Activated CD4-positive, alpha-beta T cell treated with anti-CD3 and anti-CD28 coated beads for 36 hours (primary cell): ENCODE data around the gene SURF2. TPM values are rescaled to one million over a fixed set of nuclear protein-coding genes. Genes with fewer than 3 reads are reported as not detected.

Experiments
- ATAC-seq: fragments of 200-7000 bp; cut with Tn5 transposase; one replicate; pipeline ENCODE4 v1.10.0; 2021; ENCODE audit warnings: mild to moderate bottlenecking, moderate library complexity
- CTCF ChIA-PET: fragments of 350-600 bp; sonication (Branson Sonifier 250); formaldehyde crosslinking; loops from one replicate; lab custom pipeline; 2021; ENCODE audit warnings: antibody characterized with exemption; lab: Charles Lee
- POLR2A ChIA-PET: fragments of 350-600 bp; sonication (Branson Sonifier 250); formaldehyde crosslinking; loops from one replicate; lab custom pipeline; 2021; ENCODE audit warnings: antibody characterized with exemption, inconsistent platforms; lab: Charles Lee
- DNase-seq: peaks from one replicate; pipeline ENCODE4 v3.0.0-alpha.2; 2020
- H3K27ac Mint-ChIP-seq: one replicate; pipeline ENCODE4 v1.8.0; 2021; ENCODE audit warnings: mixed read lengths
- H3K27me3 Mint-ChIP-seq: one replicate; pipeline ENCODE4 v1.8.0; 2021; ENCODE audit warnings: mixed read lengths
- H3K36me3 Mint-ChIP-seq: one replicate; pipeline ENCODE4 v1.8.0; 2021; ENCODE audit warnings: low read depth, mixed read lengths
- H3K4me1 Mint-ChIP-seq: one replicate; pipeline ENCODE4 v1.8.0; 2021; ENCODE audit warnings: mixed read lengths
- H3K4me3 Mint-ChIP-seq: one replicate; pipeline ENCODE4 v1.8.0; 2021; ENCODE audit warnings: mild to moderate bottlenecking, moderate library complexity, mixed read lengths
- H3K9me3 Mint-ChIP-seq: one replicate; pipeline ENCODE4 v1.8.0; 2021; ENCODE audit warnings: low read depth, mixed read lengths
- intact Hi-C, 2 experiments: fragments of 100-400 bp; cut with DNase I in 1 of 2; cut with micrococcal nuclease in 1 of 2; formaldehyde crosslinking; loops; one replicate each; pipeline versions ENCODE4 v1.14.2 to v1.15.1; 2022 to 2024; cut with DNase I, micrococcal nuclease
- total RNA-seq, 2 experiments: library from RNA; stranded (reverse); gene quantifications; one replicate each; pipeline ENCODE4 v1.2.3, GENCODE V29; 2021

Gene SURF2
- total RNA-seq, 2 experiments from 2014 or later, result 17.3 to 21.8 TPM

- CTCF ChIA-PET, result interaction anchor here (0.7 to 5.4 kb wide), 2 partner anchors 12 to 19 kb away, joined by 3 to 44 read pairs; no protein-coding TSS in a partner anchor
- H3K9me3 Mint-ChIP-seq, result no peaks in the 10 kb centered on the region
- peaks cover 49% of the 10 kb centered on the region for H3K4me1 Mint-ChIP-seq
- H3K4me3 Mint-ChIP-seq, result no peak overlapping the region
- peaks cover 55% of the 10 kb centered on the region for H3K36me3 Mint-ChIP-seq
- H3K27ac Mint-ChIP-seq, result peak overlapping the region; percentile 58
- no peaks in the 10 kb centered on the region for H3K27me3 Mint-ChIP-seq
- intact Hi-C loops, result loop anchor here in 1 of 2 experiments (10.0 kb wide), 1 partner anchor 711 kb away; the partner anchor contains the start of gene BRD3
- POLR2A ChIA-PET, result interaction anchor here (13.3 kb wide), 1 partner anchor 17 kb away, joined by 287 read pairs; no protein-coding TSS in a partner anchor
- ATAC-seq (no peak), DNase-seq (no peak)
These were observed 2.8 kb upstream of the SURF2 start for GRCh38 chr9:133353548-133353947.

DNA sequence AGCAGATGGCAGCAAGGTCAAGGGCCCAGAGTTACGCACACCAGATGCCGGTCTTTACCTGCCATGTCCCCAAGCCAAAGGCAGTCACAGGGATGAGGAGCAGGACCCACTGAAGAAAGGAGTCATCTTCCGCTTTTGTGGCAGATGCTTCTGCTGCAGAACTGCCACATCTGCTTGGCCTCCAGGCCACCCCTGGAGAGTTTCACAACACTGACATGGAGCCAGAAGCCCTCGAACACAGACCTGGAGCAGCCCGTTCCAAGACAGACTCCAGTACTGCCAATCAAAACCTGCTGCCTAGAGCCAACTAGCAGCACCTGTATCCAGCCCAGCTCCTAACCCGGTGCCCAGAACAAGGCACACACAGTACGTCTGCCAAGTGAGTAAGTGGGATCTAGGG, 1.6 kb upstream of the SURF2 start:
- peaks cover 49% of the 10 kb centered on the region for H3K4me1 Mint-ChIP-seq
- CTCF ChIA-PET, result interaction anchor here (0.6 to 5.4 kb wide), 4 partner anchors 13 to 102 kb away, joined by 3 to 44 read pairs (median 3); no protein-coding TSS in a partner anchor
- intact Hi-C loops, result loop anchor here in 1 of 2 experiments (5.0 to 10.0 kb wide), 2 partner anchors 48 to 710 kb away; partner anchors contain the start of gene BRD3

DNA sequence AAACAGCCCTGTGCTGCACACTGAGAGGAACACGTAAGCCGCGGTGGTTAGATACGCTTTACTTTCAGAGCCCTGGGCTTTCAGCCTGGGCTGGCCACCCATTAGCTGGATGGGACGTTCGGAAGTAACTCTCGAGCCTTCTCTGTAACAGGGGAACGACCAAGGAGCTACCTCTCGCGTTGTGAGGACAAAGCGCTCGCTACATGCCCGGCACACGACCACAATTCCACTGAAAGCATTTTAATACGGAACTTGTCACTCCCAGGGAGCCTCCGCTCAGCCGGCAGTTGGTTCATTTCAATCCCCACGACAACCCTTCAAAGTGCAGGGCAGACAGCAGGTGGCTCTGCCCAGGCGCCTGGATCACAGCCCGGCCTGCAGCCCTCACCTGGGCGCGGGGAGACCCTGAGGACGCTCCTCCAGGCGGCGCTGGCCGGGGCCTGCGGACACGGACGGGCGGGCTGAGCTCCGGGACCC, 431 bp upstream of the SURF2 start:
- Mint-ChIP-seq H3K4me1 (peaks cover 48% of the 10 kb centered on the region), H3K27me3 (no peaks in the 10 kb centered on the region), H3K27ac (peak overlapping the region; percentile 85), H3K36me3 (peaks cover 41% of the 10 kb centered on the region), H3K4me3 (peak overlapping the region; percentile 91), H3K9me3 (no peaks in the 10 kb centered on the region)
- intact Hi-C loops, result loop anchor here (1.0 to 10.0 kb wide), 9 partner anchors 8 to 709 kb away; partner anchors contain the start of genes MED22 (in 2 of the 2), RPL7A (in 2 of the 2), BRD3 (in 1 of the 2) and CACFD1 (in 1 of the 2)
- POLR2A ChIA-PET, result interaction anchor here (0.9 to 13.3 kb wide), 2 partner anchors 8 to 15 kb away, joined by 4 to 287 read pairs; no protein-coding TSS in a partner anchor
- CTCF ChIA-PET, result interaction anchor here (0.8 to 5.4 kb wide), 5 partner anchors 16 to 170 kb away, joined by 3 to 44 read pairs (median 3); no protein-coding TSS in a partner anchor
- DNase-seq, result peak; percentile 40
- ATAC-seq, result peak; percentile 23

More for the DNA sequence above, 1.6 kb upstream of the SURF2 start:
- ATAC-seq (no peak), DNase-seq (no peak)
- no peaks in the 10 kb centered on the region for H3K9me3 Mint-ChIP-seq
- H3K27ac Mint-ChIP-seq, result no peak overlapping the region
- POLR2A ChIA-PET, result interaction anchor here (13.3 kb wide), 1 partner anchor 16 kb away, joined by 287 read pairs; no protein-coding TSS in a partner anchor
- H3K27me3 Mint-ChIP-seq, result no peaks in the 10 kb centered on the region
- H3K36me3 Mint-ChIP-seq, result peaks cover 48% of the 10 kb centered on the region
- peak overlapping the region; percentile 91 for H3K4me3 Mint-ChIP-seq

DNA sequence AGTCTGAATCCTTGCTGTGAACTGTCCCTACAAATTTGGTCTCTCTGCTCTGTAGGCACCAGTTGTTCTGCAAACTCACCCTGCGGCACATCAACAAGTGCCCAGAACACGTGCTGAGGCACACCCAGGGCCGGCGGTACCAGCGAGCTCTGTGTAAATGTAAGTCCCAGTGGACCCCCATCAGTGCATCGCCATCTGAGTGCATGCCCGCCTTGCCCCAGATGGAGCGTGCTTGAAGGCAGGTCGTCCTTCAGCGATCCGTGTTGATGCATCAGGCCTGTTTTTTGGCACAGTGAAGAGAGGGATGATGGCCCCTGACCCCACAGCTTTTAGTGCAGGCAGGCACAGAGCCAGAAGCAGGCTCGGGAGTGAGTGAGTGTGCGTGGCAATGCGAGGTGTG, 1.3 kb downstream of the SURF2 start:
- Mint-ChIP-seq H3K4me1 (peaks cover 59% of the 10 kb centered on the region), H3K9me3 (no peaks in the 10 kb centered on the region), H3K4me3 (peak overlapping the region; percentile 91), H3K36me3 (peaks cover 38% of the 10 kb centered on the region), H3K27me3 (no peaks in the 10 kb centered on the region), H3K27ac (peak overlapping the region; percentile 59)
- ChIA-PET CTCF (interaction anchor here (0.6 to 5.4 kb wide), 3 partner anchors 15 to 1401 kb away, joined by 3 to 44 read pairs (median 3); no protein-coding TSS in a partner anchor), POLR2A (interaction anchor here (1.4 to 13.3 kb wide), 2 partner anchors 10 to 13 kb away, joined by 12 to 287 read pairs; partner anchors contain the start of genes MED22 and RPL7A)
- no peak for ATAC-seq
- intact Hi-C loops, result loop anchor here (2.0 to 10.0 kb wide), 3 partner anchors 45 to 707 kb away; partner anchors contain the start of genes BRD3 (in 1 of the 2) and REXO4 (in 1 of the 2)
- DNase-seq, result no peak

DNA sequence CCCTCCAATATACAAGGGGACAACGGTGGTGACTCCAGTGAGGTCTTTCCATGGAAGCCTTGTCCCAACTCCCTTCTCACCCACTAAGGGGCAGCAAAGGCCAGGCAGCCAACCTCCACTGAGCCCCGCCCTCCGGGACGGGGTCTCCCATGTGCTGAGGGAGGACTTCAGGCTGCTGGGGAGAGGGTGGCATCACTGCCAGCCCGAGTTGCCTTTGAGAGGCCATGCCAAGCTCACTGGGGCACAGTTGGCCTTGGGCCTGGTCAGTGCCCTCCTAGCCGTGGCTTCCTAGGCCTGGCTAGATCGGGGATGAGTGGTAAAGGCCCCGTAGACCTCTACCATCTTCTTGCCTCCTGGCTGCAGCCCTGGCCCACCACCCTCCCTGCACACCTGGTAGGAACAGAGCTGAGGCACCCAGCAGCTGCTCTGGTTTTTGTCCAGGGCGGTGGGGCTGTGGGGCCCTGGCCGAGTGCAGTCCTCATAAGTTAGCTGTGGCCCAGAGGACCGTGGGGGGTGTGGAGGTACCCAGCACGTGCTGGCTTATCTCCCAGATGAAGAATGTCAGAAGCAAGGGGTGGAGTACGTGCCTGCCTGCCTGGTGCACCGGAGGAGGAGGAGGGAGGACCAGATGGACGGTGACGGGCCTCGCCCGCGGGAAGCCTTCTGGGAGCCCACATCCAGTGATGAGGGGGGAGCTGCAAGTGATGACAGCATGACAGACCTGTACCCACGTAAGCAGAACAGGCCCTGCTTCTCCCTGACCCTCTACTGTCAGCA, 3.2 kb downstream of the SURF2 start:
- Mint-ChIP-seq H3K4me3 (peak overlapping the region; percentile 2), H3K4me1 (peaks cover 58% of the 10 kb centered on the region), H3K27me3 (no peaks in the 10 kb centered on the region), H3K36me3 (peaks cover 52% of the 10 kb centered on the region), H3K27ac (peak overlapping the region; percentile 66), H3K9me3 (no peaks in the 10 kb centered on the region)
- ChIA-PET POLR2A (interaction anchor here (0.7 to 2.5 kb wide), 2 partner anchors 12 kb away, joined by 4 to 32 read pairs; partner anchors contain the start of genes MED22 and RPL7A), CTCF (interaction anchor here (0.9 kb wide), 1 partner anchor 12 kb away, joined by 3 read pairs; no protein-coding TSS in a partner anchor)
- intact Hi-C loops, result loop anchor here (1.0 to 10.0 kb wide), 3 partner anchors 43 to 705 kb away; partner anchors contain the start of gene BRD3 (in 1 of the 2)
- ATAC-seq (peak; percentile 27), DNase-seq (peak; percentile 67)

DNA sequence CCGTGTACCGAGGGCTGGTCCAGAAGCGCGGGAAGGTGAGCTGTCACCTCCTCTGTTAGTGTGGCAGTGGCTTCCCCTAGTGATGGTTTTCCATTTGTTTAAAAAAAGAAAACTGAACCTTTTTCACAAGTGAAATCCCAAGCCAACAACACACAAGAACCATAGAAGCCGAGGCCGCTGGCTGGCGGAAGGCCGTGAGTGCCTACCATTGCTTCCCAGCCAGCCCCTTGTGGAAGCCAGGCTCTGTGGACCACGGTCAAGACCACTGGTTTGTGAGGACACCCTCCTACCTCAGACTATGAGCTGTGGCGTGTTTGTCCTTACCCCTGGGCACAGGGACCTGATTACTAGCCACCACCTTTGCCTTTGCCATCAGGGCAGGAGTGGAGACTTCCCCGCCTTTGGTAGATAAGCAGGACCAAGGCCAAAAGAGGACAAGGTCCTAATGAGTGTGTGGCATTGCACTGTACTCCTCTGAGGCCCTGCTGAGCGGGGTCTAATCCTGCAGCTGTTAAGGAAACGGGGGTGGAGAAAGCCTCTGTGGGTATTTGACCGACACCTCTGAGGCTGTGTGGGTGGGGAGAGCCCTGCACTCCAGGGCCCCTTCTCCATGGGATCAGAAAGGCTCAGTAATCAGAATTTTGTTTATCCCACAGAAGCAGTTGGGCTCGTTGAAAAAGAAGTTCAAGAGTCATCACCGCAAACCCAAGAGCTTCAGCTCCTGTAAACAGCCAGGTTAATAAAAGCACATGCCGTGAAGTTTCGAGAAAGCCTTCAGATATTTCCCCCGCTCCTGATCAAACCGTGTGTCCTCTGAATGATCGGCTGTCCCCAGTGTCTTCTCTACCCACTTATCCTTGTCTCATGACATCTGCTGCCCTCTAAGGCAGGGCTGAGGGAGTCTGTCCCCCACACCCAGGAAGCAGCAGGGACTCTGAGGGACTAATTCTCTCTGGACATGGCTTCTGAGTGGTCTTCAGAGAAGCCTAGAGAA, 4.3 kb downstream of the SURF2 start:
- ChIA-PET POLR2A (interaction anchor here (2.5 kb wide), 1 partner anchor 10 kb away, joined by 32 read pairs; no protein-coding TSS in a partner anchor), CTCF (interaction anchor here (0.9 to 1.0 kb wide), 2 partner anchors 10 kb away, joined by 3 to 6 read pairs; no protein-coding TSS in a partner anchor)
- Mint-ChIP-seq H3K27ac (peak overlapping the region; percentile 74), H3K4me1 (peaks cover 51% of the 10 kb centered on the region), H3K4me3 (no peak overlapping the region), H3K27me3 (no peaks in the 10 kb centered on the region), H3K9me3 (no peaks in the 10 kb centered on the region), H3K36me3 (peaks cover 63% of the 10 kb centered on the region)
- ATAC-seq, result no peak
- DNase-seq, result no peak
- intact Hi-C loops, result no loop called here

DNA sequence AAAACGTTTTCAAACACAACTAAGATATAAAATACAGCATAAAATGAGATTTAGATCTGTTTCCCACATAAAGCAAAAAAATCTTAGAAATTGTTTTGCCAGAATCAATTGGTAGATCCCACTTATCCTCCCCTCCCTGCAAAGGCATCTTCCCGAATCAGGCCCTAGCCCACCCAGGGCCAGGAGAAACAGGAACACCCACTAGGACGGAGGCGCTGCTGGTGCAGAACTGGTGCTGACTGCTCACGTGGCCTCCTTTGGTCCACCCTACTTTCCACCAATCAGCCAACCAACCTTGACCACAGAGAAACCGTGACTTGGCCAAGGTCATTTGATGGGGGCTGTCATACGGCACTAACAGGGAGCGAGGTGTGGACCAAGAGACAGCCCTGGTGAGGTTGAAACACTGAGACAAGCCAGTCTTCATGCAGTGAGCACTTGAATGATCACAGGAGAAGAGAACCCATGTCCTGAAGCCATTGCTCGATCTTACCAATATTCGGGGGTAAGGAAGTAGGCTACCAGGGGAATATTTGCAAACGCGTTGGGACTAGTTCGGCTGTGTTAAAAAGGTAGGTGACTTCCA, 5.2 kb downstream of the SURF2 start:
- Mint-ChIP-seq H3K27me3 (no peaks in the 10 kb centered on the region), H3K9me3 (no peaks in the 10 kb centered on the region), H3K36me3 (peaks cover 72% of the 10 kb centered on the region), H3K27ac (peak overlapping the region; percentile 74), H3K4me3 (no peak overlapping the region), H3K4me1 (peaks cover 54% of the 10 kb centered on the region)
- ChIA-PET POLR2A (interaction anchor here (2.3 to 2.5 kb wide), 2 partner anchors 10 to 11 kb away, joined by 6 to 32 read pairs; no protein-coding TSS in a partner anchor), CTCF (interaction anchor here (1.0 to 1.3 kb wide), 2 partner anchors 9 to 15 kb away, joined by 3 to 6 read pairs; no protein-coding TSS in a partner anchor)
- no peak for ATAC-seq
- DNase-seq, result no peak
- intact Hi-C loops, result no loop called here

GRCh38 chr9:133362359-133363044, 6.2 kb downstream of the SURF2 start:
- peaks cover 79% of the 10 kb centered on the region for H3K36me3 Mint-ChIP-seq
- peak overlapping the region; percentile 16 for H3K27ac Mint-ChIP-seq
- H3K27me3 Mint-ChIP-seq, result no peaks in the 10 kb centered on the region
- intact Hi-C loops, result no loop called here
- DNase-seq, result no peak
- ChIA-PET POLR2A (interaction anchor here (1.1 to 2.3 kb wide), 2 partner anchors 10 to 12 kb away, joined by 6 to 8 read pairs; no protein-coding TSS in a partner anchor), CTCF (interaction anchor here (1.3 to 1.8 kb wide), 2 partner anchors 10 to 16 kb away, joined by 3 to 4 read pairs; no protein-coding TSS in a partner anchor)
- H3K9me3 Mint-ChIP-seq, result no peaks in the 10 kb centered on the region
- ATAC-seq, result no peak
- H3K4me3 Mint-ChIP-seq, result no peak overlapping the region
- H3K4me1 Mint-ChIP-seq, result peaks cover 52% of the 10 kb centered on the region

DNA sequence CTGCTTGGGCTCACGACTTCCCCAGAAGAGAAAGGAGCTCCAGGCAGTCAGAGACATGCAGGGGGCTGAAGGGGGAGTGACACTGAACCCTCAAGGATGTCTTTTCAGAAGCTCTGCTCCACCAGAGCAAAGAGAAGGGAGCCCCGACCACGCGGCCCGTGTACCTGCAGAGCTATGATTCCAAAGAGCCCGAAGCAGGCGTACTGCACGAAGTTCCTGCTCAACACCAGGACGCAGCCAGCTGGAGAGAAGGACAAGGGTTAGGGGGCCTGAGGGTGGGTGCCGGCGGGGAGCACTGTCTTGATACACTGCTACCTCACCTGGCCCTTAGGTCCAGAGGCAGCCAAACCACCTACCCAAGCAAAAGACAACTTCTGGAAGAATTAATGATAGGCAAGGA, 10.1 kb downstream of the SURF2 start:
- ATAC-seq (no peak), DNase-seq (no peak)
- POLR2A ChIA-PET, result interaction anchor here (0.5 to 9.9 kb wide), 2 partner anchors 14 to 777 kb away, joined by 7 to 287 read pairs; partner anchors contain the start of genes MED22, RPL7A, SURF1 and SURF2
- CTCF ChIA-PET, result interaction anchor here (1.1 to 1.3 kb wide), 2 partner anchors 8 to 36 kb away, joined by 4 to 5 read pairs; no protein-coding TSS in a partner anchor
- Mint-ChIP-seq H3K4me1 (peaks cover 51% of the 10 kb centered on the region), H3K27ac (no peak overlapping the region), H3K36me3 (peaks cover 96% of the 10 kb centered on the region), H3K27me3 (no peaks in the 10 kb centered on the region), H3K4me3 (no peak overlapping the region), H3K9me3 (no peaks in the 10 kb centered on the region)
- intact Hi-C loops, result no loop called here
